GM13977 (cell line): ENCODE data around the gene SMARCAL1.

ENCODE experiments used
- DNase-seq: peaks from one replicate; pipeline ENCODE4 v3.0.0; 2012; ENCODE audit warnings: low spot score
- CTCF ChIP-seq: IDR thresholded peaks from 2 replicates; pipeline ENCODE4 v1.5.1; 2012; ENCODE audit warnings: mild to moderate bottlenecking, control low read depth; ENCODE audit not compliant: insufficient read depth; ENCODE audit errors: extremely low read depth, missing control alignments
- in situ Hi-C: fragments of 300-500 bp; cut with MboI; formaldehyde crosslinking; loops from one replicate; pipeline ENCODE4 v1.12.0; 2022; ENCODE audit warnings: low sequenced_read_pairs, low pct_unique_long_range_greater_than_20kb, mixed read lengths, inconsistent platforms; ENCODE audit not compliant: unreplicated experiment

Gene SMARCAL1

GRCh38 chr2:216385478-216385877 is 26.8 kb upstream of the SMARCAL1 start:
- TF ChIP-seq CTCF, result no peak
- in situ Hi-C loops, result no loop called here
- no peak for DNase-seq

DNA sequence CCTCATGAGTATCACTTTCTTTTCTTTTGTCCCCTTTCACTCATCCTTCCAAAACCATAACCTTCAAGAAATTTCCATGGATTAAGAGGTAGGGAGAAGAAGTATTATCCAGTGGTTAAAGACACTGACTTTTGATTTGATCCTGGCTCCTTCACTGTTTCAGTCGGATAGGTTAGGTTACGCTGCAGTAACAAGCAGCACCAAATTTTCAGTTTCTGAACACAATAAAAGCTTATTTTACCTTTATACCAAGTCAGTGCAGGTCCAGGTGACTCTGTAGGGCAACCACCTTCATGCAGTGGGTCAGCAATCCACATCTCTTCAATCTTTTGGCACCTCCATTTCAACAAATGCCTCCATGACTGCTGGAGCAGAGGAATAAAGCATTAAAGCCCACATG is 25.0 kb upstream of the SMARCAL1 start:
- DNase-seq, result no peak

GRCh38 chr2:216388046-216388884 is 24.0 kb upstream of the SMARCAL1 start:
- no peak for TF ChIP-seq CTCF
- DNase-seq, result no peak
- in situ Hi-C loops, result no loop called here

More for the DNA sequence above, 25.0 kb upstream of the SMARCAL1 start:
- in situ Hi-C loops, result no loop called here
- TF ChIP-seq CTCF, result no peak

DNA sequence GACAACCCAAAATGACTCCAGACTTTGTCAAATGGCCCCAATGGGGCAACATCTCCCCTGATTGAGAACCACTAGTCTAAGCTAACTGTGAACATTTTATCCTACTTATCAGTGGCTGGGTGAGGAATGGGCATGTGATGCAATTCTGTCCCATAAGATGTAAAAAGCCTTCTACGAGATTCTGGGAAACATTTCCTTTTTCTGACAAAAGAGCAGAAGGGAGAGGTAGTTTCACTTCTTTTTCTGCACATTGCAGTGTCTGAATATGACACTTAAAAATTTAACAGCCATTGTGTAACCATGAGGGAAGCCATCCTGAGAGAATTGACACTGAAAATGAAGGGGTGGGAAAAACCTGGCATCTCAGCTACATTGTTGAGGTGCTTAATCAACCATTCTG is 22.7 kb upstream of the SMARCAL1 start:
- in situ Hi-C loops, result no loop called here
- no peak for DNase-seq
- no peak for TF ChIP-seq CTCF

GRCh38 chr2:216391401-216391800 is 20.9 kb upstream of the SMARCAL1 start:
- no peak for DNase-seq
- in situ Hi-C loops, result no loop called here
- no peak for TF ChIP-seq CTCF

GRCh38 chr2:216392018-216392562 is 20.2 kb upstream of the SMARCAL1 start:
- no peak for DNase-seq
- in situ Hi-C loops, result no loop called here
- TF ChIP-seq CTCF, result no peak
